HG03439 (cell line): ENCODE measurements around the gene MPI.

Experiments
- ATAC-seq: cut with Tn5 transposase; IDR thresholded peaks from one replicate; pipeline ENCODE4 v1.9.1; 2021; ENCODE audit warnings: mild to moderate bottlenecking, moderate library complexity; ENCODE audit not compliant: unreplicated experiment

MPI gene, protein sequence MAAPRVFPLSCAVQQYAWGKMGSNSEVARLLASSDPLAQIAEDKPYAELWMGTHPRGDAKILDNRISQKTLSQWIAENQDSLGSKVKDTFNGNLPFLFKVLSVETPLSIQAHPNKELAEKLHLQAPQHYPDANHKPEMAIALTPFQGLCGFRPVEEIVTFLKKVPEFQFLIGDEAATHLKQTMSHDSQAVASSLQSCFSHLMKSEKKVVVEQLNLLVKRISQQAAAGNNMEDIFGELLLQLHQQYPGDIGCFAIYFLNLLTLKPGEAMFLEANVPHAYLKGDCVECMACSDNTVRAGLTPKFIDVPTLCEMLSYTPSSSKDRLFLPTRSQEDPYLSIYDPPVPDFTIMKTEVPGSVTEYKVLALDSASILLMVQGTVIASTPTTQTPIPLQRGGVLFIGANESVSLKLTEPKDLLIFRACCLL

DNA sequence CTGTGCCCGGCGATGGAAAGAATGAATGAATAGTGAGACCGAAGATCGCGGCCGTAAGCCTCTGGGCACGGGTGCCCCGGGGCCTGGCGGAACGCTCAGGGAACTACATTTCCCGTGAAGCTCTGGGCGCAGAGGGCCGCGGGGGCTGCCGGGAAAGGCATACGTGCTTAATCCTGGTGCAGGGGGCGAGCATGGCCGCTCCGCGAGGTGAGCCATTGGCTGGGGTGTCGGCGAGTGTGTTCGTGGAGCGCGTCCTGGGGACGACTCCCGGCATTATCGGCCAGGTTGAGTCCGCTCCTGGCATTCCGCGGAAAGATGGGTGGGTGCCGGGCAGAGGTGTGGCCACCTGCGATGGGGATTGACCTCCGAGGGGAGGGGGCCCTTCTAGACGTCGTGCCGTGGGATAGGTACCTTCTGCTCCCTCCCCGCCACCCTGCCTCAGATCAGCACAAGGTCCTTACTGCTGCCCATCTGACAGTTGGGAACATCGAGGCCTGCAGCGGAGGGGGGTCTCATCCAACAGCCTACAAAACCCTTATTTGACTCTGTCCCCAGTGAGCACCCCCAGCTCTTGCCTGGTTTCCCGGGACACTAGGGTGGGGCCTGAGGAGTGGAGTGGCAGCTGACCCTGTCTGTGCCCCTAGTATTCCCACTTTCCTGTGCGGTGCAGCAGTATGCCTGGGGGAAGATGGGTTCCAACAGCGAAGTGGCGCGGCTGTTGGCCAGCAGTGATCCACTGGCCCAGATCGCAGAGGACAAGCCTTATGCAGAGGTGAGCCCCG, at the start of gene MPI:
MPI (plus strand) TSS at position 160 of the 782 bp plus-strand sequence; CDS start at position 192, 32 bp downstream.
- peak; percentile 90 for ATAC-seq

DNA sequence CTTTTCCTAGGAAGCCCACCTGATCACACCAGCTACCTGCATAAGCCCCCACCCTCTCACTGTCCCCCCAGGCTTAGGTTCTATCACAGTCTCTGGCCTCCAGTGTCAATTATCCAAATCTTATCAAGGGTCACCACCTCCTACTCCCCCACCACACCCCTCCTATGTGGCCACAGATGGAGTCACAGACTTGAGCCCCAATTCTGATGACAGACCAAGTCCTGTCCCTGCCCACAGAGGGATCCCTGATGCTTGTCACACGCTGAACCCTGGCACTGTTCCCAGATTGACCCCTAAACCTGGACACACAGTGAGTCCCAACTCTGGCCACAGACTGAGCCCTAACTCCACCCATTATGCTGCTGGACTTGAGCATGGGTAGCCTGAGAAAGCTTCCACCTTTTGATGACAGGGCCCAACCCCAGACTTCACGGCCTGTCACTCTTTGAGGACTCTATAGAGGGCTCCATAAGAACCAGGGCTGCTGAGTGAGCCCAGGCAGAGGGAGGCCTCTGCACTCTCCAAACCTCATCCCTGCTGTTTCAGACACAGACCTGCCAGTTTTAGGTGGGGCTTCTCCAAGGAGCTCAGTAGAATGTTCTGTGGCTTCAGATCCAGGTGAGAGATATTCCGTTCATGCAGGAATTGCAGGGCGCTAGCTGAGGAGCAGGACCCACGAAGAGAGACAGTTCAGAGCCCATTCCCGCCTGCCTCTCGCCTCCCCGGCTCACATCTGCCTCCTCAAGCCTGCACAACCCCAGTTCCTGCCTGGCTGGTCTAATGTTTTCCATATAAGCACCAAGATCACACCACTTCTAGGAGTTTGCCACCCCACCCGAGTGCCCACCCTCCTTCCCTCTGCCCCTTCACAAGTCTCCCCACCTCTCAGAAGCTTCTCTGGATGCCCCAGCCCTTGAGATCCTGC, 48.7 kb upstream of the MPI start:
- no peak for ATAC-seq

DNA sequence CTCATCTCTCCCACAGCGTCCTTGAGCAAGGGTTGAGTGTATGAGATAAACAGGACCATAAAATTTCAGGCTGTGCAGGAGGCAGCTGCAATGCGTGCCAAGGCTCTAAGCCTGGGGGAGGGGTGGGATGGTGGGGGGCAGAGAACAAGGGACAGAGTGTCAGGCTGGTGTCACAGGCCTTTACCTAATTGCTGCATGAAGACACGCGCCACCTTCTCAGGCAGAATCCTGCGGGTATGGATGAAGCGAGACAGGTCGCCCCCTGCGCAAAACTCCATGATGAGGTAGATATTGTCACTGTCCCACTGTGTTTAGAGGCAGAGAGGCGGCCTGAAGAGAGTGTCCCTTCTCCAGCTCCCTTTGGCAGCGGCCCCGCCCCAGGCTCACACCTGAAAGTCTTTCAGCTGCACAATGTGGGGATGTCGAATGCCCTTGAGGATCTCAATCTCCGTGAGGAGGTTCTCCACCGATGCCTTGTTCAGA, 47.9 kb upstream of the MPI start:
- ATAC-seq = no peak

DNA sequence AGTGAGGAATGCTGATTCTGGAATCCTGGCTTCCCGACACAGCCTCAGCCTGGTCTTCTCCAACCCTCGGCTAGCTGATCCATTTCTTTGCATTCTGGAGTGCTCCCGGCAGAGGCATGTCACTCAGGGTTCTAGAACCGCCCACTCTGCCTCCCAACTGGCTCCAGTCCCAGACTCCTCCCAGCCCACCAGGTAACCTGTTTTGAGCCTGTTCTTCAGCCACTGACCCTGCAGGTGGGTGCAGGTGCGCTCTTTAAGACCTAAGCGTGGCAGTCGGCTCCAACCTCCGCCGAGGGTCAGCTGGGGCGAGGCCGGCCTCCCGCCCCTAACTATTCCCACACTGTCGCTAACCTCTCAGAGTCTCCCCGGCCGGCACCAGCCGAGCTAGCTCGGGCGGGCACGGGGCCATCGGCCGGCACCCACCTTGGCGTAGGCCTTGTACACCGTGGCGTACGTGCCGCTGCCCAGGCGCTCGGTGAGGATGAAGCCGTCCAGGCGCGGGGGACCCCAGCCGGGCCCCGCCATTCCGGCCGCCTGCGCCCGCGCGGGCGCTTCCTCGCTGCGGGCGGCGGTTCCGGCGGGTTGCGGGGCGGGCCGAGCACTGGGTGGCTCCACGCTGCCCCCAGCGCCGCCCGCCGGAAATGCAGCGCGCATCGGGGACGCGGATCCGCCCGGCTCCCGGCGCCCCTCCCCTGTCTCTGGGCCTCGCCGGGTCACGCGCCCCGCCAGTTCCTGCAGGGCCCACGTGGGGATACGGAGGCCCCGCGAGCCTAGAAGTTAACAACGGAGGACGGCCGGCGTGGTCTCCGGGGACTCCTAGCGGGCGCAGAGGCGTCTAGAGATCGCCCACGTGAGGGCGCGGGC, 47.0 kb upstream of the MPI start, which contains the start of gene ULK3:
ULK3 (minus strand) TSS at position 576 of the 864 bp plus-strand sequence; CDS start at position 525, 51 bp downstream.
- ATAC-seq = peak; percentile 81

DNA sequence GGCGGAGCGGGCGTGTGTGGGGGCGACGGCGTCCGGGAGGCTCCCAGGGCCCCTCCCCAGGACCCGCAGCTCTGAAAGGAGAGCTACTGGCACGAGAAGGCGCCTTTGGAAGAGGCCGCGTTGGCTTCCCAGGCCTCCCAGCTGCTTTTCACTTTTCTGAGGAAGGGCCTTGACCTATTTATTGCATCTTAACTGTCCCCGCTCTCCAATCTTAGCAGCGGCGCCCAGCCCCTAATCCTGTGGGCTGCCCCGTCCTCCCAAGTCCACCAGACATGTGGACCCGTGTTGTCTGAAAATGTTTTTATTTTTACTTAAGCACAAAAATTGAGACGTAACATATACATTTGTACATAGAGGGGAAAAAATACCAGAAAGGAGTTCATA, 46.4 kb upstream of the MPI start:
- ATAC-seq = no peak

DNA sequence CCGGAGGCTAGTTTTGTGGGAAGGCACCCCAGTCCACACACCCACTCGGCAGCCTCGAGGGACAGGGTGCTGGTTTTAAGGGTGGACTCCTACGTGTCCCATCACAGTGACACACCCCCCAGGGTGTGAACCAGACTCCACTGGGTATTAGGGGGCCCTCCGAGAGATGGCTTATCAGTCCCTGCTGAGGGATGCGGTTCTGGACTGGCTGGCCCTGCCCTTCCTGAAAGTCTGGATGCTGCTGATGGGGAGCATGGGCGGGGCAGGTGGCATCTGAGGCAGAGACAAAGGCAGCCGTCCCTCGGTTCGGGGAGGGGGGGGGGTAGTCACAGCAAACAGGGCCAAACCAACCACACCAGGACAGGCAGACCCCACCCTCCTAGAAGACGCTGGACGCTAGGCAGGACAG, 45.9 kb upstream of the MPI start:
- no peak for ATAC-seq

DNA sequence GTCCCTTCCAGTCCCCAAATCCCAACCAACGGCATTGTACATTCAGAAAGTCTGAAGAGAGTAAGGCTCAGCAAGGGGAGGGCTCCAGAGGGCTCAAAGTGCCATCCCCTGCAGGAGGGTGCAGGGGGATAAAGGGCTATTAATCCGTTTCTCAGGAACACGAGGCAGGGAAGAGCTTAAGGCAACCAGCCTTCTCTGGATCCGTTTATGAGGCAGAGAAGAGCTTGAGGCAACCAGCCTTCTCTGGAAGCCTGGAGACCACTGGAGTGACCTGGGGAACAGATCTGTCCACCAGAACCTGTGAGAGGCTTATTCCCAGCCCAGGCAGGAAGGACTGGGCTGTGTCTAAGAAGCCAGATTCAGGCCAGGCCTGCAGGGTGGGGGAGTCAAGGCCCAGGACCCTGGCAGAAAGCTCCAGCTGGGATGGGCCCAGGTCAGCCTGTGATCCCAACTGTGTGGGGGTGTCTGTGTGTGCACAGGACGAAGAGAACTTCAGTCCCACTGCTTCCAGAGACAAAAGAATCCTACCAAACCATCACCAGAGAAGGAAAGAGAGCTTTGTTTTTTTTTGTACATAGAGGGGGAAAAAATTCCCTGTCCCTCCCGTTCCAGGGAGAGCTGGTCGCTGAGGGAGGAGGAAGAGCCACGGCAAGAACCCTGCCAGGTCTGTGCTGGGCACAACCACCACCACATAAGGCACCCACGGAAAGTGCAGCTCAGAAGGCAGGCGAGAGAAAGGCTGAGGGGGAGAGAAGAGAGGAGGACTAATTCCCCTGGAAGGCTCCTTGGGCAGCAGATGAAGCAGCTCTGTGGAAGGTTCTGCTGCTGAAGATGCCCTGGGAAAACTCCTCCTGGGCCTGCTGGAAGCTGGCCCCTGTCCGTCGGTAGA, 45.3 kb upstream of the MPI start:
- ATAC-seq = no peak

DNA sequence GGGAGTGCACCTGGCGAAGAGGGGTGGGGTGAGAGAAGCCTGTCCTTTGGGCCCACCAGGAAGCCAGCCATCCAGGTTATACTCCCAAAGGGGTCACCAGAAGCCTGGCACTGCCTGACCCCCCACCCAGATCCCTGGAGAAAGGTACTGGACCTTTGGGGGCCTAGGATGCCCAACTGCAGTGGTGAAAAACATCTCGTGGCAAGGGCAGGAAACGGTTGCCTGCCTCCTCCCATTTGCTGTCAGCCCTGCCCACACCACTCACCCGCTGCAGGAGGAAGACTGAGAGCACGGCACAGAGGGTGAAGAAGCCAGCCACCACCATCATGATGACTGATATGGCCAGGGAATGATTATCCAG, 44.7 kb upstream of the MPI start:
- no peak for ATAC-seq

DNA sequence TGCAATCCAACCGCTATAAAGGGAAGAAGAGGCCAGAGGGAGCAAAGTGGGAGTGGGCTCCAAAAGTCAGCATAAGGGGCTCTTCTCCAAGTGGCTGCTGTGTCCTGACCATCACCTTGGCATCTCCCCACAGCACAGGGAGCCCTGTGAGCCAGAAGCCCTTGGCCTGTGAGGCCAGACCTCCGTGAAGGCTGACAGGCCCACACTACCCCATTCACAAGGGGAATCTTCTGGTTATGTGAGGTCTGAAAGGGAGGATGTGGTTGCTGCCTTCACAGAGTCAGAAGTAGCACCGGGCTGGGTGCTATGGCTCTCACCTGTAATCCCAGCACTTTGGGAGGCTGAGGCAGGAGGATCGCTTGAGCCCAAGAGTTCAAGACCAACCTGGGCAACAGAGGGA, 44.3 kb upstream of the MPI start:
- ATAC-seq = no peak

DNA sequence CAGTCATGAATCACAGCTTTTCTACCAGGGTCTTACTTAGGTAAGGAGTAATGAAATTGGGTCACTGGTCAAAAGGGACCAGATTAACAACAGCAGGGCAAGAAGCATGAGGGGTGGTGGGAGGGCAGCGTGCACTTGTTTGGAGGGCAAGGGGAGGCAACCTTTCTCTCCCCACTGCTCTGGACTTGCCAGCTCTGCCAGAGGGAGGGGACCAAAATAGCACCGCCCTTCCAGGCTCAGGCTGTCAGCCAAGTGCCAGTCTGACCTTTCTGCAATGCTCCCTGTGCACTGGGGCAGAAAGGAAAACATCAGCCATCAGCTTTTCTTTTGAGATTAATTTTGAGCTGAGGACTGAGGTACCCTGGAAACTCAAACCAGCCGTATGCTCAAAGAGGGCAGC, 42.4 kb upstream of the MPI start:
- no peak for ATAC-seq

DNA sequence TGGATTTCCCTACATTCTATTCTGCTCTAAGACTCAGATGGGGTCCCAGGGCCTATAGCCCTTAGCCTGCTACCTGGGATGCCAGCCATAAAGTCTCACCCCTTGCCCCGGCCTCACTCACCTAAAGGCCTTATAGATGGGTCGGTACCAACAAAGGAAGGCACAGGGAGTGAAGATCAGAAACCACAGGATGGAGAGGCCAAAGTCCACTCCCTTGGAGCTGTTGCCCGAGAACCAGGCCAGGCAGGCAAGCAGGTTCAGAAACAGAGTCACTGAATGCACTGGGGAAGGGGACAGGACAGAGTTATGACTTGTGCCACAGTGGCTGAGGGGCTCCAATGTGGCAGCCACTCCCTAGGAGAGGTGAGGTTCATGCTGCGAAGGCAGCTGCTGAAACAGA, 39.4 kb upstream of the MPI start:
- ATAC-seq = no peak

DNA sequence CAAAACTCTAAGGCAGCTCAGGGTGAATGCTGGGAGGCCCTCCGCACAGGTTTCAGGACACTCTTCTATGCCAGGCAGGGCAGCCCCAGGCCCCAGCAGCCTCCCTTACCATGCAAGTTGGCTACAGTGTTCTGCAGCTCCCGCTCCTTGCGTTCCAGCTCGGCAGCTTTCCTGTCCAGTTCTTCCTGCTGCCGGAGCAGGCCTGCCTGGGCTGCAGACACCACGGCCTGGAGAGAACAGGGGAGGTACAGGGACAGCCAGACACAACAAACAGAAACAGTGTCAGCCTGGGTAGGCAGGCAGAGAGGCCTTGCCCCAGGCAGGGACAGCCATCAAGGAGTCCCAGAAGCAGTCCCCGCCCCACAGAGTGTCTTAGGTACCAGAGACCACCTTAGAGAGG, 37.9 kb upstream of the MPI start:
- no peak for ATAC-seq

DNA sequence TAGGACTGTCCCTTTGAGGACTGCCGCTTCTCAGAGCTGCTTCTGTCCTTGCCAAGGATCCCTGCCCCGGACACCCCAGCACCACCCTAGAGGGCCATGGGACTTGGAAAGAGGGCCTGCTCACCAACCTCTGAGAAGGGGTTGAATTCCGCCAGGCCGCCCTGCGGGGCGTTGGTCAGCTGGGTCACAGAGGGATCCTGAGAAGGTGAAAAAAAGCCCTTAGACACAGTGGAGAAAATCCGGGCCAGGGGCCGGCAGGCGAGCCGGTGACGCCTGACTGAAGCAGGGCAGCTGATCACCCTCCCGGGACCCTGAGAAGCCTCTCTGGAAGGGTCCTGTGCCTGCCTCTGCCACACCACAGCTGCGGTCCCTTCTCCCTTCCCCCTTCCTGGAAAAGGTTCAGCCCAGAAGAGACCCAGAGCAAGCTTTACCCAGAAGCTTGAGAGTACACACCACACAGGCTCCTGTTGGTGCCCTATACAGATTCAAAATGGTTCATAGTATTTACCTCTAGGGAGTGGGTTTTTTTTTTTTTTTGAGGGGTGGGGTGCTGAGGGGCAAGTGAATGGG, 35.3 kb upstream of the MPI start:
- ATAC-seq = no peak

DNA sequence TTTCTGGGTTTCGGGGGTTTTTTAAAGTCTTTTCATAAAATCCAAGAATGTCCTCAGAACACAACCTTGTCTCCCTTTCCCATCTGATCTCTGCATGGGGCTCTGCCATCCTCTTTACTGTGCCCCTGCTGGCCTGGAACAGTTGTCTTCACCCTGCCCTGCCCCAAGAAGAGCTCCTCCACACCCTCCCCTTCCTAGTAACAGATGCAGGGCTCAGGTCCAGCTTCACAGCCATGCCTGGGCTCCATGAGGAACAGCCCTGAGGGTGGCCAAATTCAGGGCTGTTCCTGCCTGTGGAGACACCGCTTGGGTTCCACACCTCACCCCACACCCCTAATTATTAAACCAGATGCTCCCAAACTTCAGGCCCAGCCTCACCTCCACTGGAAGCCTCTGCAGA, 34.0 kb upstream of the MPI start:
- no peak for ATAC-seq

DNA sequence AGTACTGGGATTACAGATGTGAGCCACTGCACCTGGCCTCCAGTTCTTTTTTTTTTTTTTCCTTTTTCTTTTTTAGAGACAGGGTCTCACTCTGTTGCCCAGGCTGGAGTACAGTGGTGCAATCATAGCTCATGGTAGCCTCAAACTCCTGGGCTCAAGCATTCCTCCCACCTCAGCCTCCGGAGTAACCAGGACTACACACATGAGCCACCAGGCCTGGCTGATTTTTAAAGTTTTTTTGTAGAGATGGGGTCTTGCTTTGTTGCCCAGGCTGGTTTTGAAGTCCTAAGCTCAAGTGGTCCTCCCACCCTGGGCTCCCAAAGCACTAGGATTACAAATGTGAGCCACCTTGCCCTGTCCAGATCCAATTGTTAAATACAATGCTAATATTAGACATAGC, 33.3 kb upstream of the MPI start:
- no peak for ATAC-seq

DNA sequence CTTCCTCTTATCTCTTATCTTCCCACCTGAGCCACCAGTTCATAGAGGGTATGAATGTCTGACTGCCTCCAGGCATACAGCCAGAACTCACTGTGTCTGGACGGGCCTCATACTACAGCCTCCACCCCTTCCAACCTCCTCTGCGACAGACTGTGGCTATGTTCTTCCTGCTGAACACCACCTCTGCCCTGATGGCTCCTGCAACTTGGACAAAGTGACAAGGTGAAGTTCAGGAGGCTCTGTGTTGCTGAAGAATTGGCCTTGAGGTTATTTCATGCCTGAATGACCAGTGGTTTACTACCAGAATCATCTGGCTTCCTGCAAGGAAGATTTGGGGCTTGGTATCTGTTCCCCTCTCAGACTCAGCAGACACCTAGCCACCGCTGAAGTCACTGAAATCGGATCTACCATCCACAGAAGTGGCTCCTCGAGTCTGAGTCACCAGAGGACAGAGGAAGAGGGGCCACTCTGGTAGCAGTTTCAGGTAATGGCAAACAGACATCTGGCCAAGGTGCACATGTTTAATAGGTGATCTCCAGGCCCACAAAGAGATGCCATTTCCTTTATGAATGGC, 32.7 kb upstream of the MPI start:
- ATAC-seq = no peak

DNA sequence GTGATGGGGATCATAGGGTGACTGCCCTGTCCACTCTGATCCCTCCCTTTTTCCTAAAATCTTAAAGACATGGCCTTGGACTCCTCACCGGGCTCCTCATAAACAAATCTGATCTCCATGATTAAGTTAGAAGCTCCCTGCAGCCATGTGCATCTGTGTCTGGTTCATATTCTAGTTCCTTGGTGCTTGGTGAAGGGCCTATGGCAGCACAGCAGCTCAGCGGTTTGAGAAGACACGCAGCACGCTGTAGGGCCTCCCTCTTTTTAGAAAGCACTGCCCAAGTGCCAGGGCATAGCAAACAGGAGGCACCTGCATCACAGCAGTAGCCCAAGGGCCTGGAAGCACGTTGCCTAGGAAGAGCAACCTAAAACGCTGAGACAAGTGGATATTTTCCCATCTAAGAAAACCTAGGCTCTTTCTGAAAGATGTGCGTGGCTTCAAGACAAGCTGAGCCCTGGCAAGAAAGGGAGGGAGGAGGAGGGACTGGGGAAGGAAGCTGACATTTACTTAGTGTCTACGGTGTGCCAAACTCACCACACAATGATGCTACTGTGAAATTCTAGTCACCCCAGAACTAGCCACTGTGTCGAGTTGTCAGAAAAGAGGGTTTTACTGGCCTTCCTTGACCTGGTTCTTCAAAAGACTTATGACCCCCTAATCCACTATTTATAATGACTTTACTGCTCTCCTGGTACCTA, 32.0 kb upstream of the MPI start:
- no peak for ATAC-seq

DNA sequence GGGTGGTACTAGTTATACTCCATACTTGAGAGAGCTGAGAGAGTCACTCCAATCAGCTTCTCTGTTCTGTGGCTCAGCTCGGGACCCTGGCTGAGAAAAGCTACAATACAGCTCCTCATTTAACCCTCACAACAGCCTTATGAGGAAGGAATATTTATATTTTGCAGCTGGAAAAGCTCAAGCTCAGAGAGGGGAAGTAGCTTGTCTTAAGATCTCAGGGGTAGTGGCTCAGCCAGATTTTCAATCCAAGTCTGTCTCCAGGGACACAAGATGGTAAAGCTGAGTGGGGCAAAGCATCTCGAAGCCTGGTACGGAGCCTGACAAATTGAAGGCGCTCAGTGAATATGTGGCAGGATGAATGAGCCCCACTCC, 31.5 kb upstream of the MPI start:
- ATAC-seq = no peak
